Cardiac ventricle fibroblast (primary cell): Measurements from ENCODE around the gene PCBD1. TPM values are rescaled to one million over a fixed set of nuclear protein-coding genes. Genes with fewer than 3 reads are reported as not detected.

ENCODE experiments used
- total RNA-seq: library from RNA; depleted of rRNA; stranded (reverse); fragments of >200 nt; gene quantifications from 2 replicates; pipeline ENCODE4 v1.2.3, GENCODE V29; 2015

Gene PCBD1
- 21.5 and 22.8 TPM in 2 replicates for total RNA-seq

DNA sequence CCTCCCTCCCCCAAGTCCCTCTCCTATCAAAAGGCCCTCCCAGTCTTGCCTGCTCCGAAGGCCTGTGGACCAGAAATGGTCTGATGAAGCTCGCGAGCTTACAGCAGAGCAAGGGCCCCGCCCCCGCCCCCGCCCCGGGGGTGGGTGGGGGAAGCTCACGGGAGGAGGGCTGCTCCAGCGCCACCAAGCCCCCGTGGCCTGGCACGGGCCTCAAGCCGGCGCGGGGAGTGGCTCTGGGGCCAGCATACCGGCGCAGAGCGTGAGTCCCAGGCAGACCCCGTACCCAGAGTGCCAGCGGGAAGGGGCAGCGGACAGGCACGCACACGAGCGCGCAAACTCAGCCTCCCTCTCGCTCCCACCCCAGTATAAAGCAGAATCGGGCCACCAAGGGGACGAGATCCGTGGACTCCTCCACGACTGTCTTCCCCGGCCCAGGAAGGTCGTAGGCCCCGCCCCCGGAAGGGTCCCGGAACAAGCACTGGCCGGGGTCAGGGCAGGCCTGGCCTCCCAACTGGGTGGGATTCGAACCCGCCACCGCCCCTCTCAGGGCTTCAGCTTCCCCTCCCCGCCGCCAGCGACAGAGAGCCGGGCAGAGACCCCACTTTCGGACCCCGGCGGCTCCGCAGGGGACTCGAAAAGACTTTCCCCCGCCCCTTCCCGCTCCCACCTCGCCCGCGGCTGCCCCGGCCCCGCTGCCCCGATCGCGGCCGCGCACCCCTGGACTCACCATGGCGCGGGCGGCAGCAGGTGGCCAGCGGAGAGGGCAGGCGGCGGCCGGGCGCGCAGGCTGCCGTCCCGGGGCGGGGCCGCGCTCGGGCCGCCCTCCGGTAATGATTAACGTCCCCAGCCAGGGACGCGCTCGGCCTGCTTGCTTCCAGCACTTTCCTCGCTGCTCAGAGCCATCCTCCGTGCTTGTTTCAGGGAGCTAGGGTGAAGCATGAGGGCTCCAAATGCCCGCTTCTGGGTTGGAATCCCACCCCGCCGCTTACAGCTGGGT, at the start of gene PCBD1:
Gene PCBD1 (minus strand): TSS at position 762 of the 997 bp plus-strand sequence. CDS start 32 bp downstream, at position 730.

Other genes with a start within 250 kb of the PCBD1 start
- gene ADAMTS14, start 216.1 kb downstream of the PCBD1 start, total RNA-seq: 0.50 and 0.83 TPM in 2 replicates
- not detected in 2 replicates for gene TBATA, start 103.2 kb downstream of the PCBD1 start, total RNA-seq
- 12.4 and 13.3 TPM in 2 replicates for gene SGPL1, start 72.6 kb downstream of the PCBD1 start, total RNA-seq